GM21529 (cell line): ENCODE measurements around the gene FBXO5.

Source experiments
- ATAC-seq: cut with Tn5 transposase; IDR thresholded peaks from one replicate; pipeline ENCODE4 v1.9.1; 2021; ENCODE audit not compliant: unreplicated experiment

FBXO5 gene

DNA sequence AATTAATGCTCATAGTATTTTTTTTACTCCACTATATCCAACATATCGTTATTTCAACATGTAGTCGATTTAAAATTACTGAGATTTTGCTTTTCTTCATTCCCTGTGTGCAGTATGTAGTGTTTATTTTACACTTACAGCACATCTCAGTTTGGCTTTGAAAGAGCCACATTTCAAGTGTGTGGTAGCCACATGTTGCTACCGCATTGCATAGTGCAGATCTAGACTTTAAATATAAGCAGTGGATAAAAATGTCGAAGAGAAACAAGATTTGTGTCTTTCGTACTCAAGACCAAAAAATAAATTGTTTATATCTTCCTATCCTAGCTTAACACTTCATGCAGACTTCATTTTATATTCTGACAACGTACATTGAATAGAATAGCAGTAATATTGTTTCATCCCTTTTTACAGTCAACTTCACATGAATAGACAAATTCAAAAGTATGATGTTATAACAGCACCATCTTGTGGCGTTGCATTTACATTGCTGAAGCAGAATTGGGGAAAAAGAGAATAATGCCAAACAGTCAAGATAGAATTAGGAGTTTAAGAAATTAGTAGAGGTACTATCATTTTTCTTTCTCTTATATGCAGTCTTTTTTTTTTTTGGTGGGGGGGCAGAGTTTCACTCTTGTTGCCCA lies 29.9 kb downstream of the FBXO5 start:
- no peak for ATAC-seq

DNA sequence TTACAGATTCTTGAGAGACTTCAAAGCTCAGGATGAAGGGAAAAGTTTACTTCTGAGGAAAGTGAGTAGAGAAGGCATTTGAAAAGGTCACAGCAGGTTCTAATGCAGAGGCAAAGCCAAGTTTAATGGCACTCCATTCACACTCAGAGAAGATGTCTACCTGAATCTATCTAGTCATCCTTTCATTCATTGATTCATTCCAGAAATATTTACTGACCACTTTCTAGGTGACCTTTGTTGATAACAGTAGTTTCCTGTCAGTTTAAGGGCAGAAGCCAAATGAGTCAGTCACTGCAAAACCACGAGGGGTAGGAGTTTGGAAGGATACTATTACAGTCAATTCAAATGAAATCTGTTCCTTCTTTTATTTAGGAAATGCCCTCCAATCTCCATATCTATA lies 30.8 kb downstream of the FBXO5 start:
- no peak for ATAC-seq

DNA sequence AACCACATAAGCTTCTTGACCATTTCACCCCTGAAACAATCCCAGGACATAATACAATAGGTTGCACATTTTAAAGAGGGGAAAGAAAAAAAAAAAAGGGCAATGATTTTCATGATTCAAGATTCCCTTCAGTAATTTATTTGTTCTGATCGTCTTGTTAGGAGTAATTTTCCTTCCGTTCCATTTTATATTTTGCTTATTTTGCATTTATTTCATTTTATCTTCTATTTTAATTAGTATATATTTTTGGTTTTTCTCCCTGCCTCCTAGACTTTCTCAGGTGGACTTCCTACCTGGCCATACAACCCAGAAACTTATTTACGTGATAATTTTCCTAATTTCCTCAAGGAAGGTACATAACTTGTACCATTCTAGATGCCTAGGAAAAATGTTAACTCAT lies 32.6 kb downstream of the FBXO5 start:
- ATAC-seq = no peak

DNA sequence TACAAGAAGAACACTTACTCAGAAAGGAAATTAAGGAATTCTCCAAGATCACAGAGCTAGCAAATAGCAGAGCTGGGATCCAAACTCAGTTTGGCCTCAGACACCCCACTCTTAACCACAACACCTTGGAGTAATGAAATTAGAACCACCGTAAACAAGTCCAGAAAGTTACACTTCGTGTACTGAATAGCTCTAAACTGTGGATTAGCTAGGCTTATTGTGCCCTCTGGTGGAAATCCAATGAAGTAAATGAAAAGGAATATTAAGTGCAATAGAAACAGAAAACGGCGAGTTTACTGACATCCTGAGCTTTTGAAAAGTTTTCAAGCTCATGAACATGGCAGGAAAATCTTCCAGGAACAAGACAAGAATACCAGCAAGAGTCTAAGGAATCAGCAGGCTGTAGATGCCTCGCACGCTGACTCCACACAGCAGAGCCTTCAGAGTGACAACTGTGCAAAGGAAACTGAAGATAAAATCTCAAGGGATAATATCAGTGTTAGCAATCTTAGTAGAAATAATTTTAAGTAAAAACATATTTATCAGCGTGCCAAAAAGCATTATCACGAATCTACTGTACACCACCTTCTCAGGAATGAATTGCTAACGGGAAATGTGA lies 34.6 kb downstream of the FBXO5 start:
- ATAC-seq = peak; percentile 84

DNA sequence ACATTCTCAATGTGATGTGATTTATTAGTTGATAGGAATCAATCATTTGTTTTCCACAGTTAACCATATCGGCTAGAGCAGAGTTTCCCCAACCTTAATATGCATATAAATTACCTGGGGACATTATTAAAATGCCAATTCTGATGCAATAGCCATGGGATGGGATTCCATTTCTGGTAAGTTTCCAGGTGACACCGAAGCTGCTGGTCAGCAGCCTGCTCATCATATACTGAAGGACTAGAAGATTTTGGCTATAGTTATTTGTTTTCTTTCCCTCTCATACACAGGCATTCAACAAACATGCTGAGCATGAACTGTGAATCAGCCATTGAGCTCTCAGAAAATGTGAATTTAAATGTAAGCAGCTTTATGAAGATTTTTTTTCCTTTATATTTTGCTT lies 35.8 kb downstream of the FBXO5 start:
- ATAC-seq = no peak

DNA sequence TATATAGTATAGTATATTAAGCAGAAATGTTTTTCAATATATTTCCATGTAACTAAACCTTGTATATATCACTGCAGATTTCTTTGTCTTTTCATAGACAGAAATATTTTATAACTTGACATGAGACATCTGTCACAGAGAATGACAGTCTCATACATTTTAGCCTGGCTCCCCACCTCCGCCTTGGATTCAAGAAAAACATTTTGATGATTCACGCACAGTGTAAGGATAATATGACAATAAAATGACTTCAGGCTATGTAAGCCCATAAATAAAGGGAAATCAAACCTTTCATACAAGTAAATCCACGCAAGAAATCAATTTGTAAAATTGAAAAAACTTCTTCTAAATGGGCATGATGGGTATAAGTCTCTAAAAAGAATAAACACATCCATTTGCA lies 36.4 kb downstream of the FBXO5 start:
- no peak for ATAC-seq

DNA sequence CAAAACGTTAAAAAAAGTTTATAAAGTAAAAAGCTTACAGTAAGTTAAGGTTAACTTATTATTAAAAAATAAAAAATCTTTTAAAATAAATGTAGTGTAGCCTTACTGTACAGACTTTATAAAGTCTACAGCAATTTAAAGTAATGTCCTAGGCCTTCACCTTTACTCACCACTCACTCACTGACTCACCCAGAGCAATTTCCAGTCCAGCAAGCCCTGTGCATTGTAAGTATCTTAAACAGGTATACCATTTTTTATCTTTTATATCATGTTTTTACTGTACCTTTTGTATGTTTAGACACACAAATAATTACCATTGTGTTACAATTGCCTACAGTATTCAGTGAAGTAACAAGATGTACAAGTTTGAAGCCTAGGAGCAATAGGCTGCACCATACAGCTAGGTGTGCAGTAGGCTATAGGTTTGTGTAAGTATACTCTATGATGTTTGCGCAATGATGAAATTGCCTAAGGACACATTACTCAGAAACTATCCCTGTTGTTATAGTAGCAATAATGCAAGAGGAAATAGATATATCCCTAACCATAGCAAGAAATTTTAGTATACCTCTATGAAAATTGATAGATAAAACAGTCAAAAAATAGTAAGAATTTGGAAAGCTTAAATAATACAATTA lies 39.5 kb downstream of the FBXO5 start:
- no peak for ATAC-seq

DNA sequence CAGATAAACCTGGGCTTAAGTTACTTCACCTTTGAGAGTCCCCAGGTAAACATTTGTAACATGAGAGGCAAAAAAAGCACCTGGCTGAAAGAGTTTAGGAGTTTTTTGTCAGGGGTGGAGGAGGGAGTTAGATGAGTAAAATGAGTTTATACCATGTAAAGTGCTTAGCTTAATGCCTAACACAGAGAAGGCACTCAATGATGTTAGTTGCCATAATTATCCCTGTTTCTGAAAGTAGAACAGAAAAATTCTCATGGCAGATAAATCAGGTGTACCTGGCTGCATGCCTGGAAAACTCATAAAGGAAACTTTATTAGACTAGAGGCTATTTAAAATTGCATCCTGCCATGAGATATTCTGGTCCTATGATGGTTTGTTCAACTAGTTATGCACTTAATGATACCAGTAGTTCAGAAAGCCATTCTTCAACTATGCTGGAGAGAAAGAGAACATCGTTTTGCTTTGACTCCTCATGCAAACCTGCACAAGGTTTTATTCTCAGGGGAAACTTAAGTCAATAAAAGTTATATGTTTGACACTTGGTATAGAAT lies 40.4 kb downstream of the FBXO5 start:
- no peak for ATAC-seq

DNA sequence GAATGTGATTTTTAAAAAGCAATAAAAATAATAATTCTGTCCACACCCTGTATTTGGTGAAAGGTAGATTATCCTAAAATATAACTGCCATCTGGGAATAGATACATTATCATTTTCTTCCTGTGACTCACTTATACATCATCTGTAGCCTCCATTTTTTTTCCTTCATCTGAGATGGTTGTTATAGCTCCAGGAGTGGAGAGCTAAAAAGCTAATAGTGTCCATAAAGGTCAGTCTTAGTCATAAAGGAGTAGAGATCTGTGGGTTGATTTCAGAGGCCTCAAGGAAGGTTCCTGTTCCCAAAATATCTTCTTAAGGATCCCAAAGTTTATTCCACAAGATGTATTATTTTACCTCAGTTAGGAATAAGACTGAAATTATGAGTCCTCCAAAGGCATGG lies 41.1 kb downstream of the FBXO5 start:
- ATAC-seq = no peak

DNA sequence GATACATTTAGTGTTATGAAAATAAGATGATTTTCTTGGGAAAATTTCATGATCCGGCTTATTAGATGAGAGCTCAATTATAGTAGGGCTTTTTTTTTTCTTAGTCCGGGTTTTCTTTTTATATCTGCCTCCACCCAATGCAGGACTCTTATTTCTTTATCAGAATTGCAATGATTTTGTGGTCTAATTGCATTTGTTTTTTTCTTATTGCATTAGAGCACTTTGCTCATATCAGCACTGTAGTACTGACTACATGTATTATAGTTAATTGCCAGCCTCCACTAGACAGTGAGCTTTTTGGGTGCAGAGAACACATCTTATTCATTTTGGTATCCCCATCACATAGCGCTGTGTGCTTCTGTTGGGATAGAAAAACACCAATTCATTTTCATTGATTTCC lies 50.0 kb downstream of the FBXO5 start:
- ATAC-seq = no peak

DNA sequence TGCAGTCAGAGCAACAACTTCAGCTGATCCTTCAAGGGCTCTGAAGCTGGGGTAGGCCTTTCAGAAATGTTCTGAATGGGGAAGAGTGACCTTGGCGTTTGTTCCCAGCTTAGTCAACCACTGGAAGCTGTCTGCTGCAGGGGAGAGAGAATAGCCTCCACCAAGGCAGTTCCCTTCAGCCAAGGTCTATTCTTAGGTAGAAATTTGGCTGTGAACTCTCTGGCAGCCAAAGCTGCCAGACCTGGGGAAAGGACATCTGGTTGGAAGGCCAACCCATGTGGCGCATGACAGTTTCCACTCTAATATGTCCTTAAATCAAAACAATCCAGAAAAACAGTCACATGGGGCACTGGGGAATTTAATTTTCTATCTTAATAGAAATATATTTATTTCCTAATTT lies 60.1 kb downstream of the FBXO5 start:
- ATAC-seq = no peak
